ENCODE results near the gene ZDHHC7.
"Not testable (repeated sequence)": the region's sequence is repeated elsewhere in the genome, so short reads cannot be mapped to it uniquely, and the experiment has no call there.

Gene ZDHHC7

GRCh38 chr16:84959784-84960417, 51.4 kb downstream of the ZDHHC7 start:
- DNase-seq = no peak

- no peak for DNase-seq
Measured at GRCh38 chr16:84959045-84959576, 52.2 kb downstream of the ZDHHC7 start.

GRCh38 chr16:84957792-84958191, 53.5 kb downstream of the ZDHHC7 start:
- DNase-seq = no peak

- no peak for DNase-seq
Measured at GRCh38 chr16:84957192-84957591, 54.1 kb downstream of the ZDHHC7 start.

GRCh38 chr16:84955427-84955826, 55.9 kb downstream of the ZDHHC7 start:
- DNase-seq = no peak

GRCh38 chr16:84953190-84953746, 58.1 kb downstream of the ZDHHC7 start:
- DNase-seq = no peak

GRCh38 chr16:84952335-84953189, 58.8 kb downstream of the ZDHHC7 start:
- peak; percentile 16 for DNase-seq

- DNase-seq = no peak
Measured at GRCh38 chr16:84950906-84951305, 60.4 kb downstream of the ZDHHC7 start.

- DNase-seq = no peak
Measured at GRCh38 chr16:84949772-84950436, 61.4 kb downstream of the ZDHHC7 start.

GRCh38 chr16:84948851-84949610, 62.3 kb downstream of the ZDHHC7 start:
- DNase-seq = no peak

GRCh38 chr16:84947996-84948850, 63.1 kb downstream of the ZDHHC7 start:
- no peak for DNase-seq

- DNase-seq = no peak
Measured at GRCh38 chr16:84947022-84947421, 64.3 kb downstream of the ZDHHC7 start.

GRCh38 chr16:84943620-84944019, 67.7 kb downstream of the ZDHHC7 start:
- DNase-seq = no peak

- no peak for DNase-seq
Measured at GRCh38 chr16:84942786-84943185, 68.5 kb downstream of the ZDHHC7 start.

- no peak for DNase-seq
Measured at GRCh38 chr16:84941921-84942320, 69.4 kb downstream of the ZDHHC7 start.

GRCh38 chr16:84940670-84941551, 70.4 kb downstream of the ZDHHC7 start:
- no peak for DNase-seq

- DNase-seq = not testable (repeated sequence)
Measured at GRCh38 chr16:84938616-84939015, 72.7 kb downstream of the ZDHHC7 start.

- no peak for DNase-seq
Measured at GRCh38 chr16:84937196-84938005, 73.9 kb downstream of the ZDHHC7 start.

Data from NCI-H1436 treated with DMSO at 0.1 percent for 48 hours (cell line).